Activated T-helper 2 cell treated with anti-CD3 and anti-CD28 coated beads, Interferon-gamma antibody, Interleukin-2, Interleukin-4, amounts not matched to agents 10 μg/mL and 5 μg/mL and 100 μg/mL, durations not matched to agents 14 hours and 24 hours and 36 hours (primary cell): Measurements from ENCODE around the gene STRN3. TPM values are rescaled to one million over a fixed set of nuclear protein-coding genes. Genes with fewer than 3 reads are reported as not detected.
A peak's percentile ranks its signal among the peaks of the same experiment; 100 is the strongest.
"Not testable (repeated sequence)": the region's sequence is repeated elsewhere in the genome, so short reads cannot be mapped to it uniquely, and the experiment has no call there.

Source experiments
- DNase-seq: peaks from one replicate; pipeline ENCODE4 v3.0.0; 2021; ENCODE audit warnings: low spot score
- H3K27ac Mint-ChIP-seq: one replicate; pipeline ENCODE4 v1.8.0; 2021; ENCODE audit warnings: mixed read lengths
- H3K27me3 Mint-ChIP-seq: one replicate; pipeline ENCODE4 v1.8.0; 2021; ENCODE audit warnings: low read depth, mixed read lengths
- H3K36me3 Mint-ChIP-seq: one replicate; pipeline ENCODE4 v1.8.0; 2021; ENCODE audit warnings: low read depth, mixed read lengths
- H3K4me1 Mint-ChIP-seq: one replicate; pipeline ENCODE4 v1.8.0; 2021; ENCODE audit warnings: low read depth, mixed read lengths
- H3K4me3 Mint-ChIP-seq: one replicate; pipeline ENCODE4 v1.8.0; 2021; ENCODE audit warnings: low read depth, mild to moderate bottlenecking, moderate library complexity, mixed read lengths
- H3K9me3 Mint-ChIP-seq: one replicate; pipeline ENCODE4 v1.8.0; 2021; ENCODE audit warnings: mixed read lengths
- intact Hi-C: fragments of 100-400 bp; cut with micrococcal nuclease; formaldehyde crosslinking; loops from one replicate; pipeline ENCODE4 v1.15.1; 2023
- total RNA-seq: library from RNA; stranded (reverse); gene quantifications from 2 replicates; pipeline ENCODE4 v1.2.3, GENCODE V29; 2022

Gene STRN3
- total RNA-seq, 1 donor from 2014 or later, result 26.2 TPM

DNA sequence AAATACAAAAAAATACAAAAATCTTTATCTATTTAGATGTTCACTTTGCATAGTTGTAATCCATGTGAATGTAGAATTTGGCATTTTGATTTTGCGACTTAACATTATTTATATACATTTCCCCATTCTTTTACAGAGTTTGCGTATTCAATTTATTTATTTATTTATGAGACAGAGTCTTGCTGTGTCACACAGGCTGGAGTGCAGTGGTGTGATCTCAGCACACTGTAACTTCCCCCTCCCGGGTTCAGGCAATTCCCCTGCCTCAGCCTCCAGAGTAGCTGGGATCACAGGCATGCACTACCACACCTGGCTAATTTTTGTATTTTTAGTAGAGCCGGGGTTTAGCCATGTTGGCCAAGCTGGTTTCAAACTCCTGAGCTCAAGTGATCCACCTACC lies 25.3 kb upstream of the STRN3 start:
- no peaks in the 10 kb centered on the region for H3K36me3 Mint-ChIP-seq
- H3K4me3 Mint-ChIP-seq, result no peak overlapping the region
- H3K9me3 Mint-ChIP-seq, result no peaks in the 10 kb centered on the region
- peaks cover 4% of the 10 kb centered on the region for H3K4me1 Mint-ChIP-seq
- intact Hi-C loops, result no loop called here
- no peak overlapping the region for H3K27ac Mint-ChIP-seq
- no peak for DNase-seq
- no peaks in the 10 kb centered on the region for H3K27me3 Mint-ChIP-seq

DNA sequence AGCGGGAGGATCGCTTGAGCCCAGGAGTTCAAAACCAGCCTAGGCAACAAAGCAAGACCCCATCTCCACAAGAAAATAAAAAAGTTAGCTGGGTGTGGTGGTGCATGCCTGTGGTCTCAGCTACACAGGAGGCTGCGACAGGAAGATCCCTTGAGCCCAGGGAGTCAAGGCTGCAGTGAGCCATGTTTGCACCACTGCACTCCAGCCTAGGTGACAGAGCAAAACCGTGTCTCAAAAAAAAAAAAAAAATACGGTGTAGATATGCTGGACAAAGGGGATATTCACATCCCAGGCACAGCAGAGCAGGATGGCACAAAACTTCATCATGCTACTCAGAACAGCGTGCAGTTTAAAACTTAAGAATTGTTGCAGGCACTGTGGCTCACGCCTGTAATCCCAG lies 24.8 kb upstream of the STRN3 start:
- no peaks in the 10 kb centered on the region for H3K9me3 Mint-ChIP-seq
- H3K4me1 Mint-ChIP-seq, result peaks cover 4% of the 10 kb centered on the region
- H3K27me3 Mint-ChIP-seq, result no peaks in the 10 kb centered on the region
- H3K4me3 Mint-ChIP-seq, result no peak overlapping the region
- no peak overlapping the region for H3K27ac Mint-ChIP-seq
- DNase-seq, result no peak
- intact Hi-C loops, result no loop called here
- H3K36me3 Mint-ChIP-seq, result no peaks in the 10 kb centered on the region

DNA sequence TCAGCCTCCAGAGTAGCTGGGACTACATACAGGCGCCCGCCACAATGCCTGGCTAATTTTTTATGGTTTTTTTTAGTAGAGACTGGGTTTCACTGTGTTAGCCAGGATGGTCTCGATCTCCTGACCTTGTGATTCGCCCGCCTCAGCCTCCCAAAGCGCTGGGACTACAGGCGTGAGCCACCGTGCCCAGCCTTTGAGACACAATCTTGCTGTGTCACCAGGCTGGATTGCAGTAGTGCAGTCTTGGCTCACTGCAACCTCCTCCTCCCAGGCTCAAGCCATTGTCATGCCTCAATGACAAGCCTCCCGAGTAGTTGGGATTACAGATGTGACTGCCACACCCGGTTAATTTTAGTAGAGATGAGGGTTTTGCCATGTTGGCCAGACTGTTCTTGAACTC lies 21.3 kb upstream of the STRN3 start:
- Mint-ChIP-seq H3K36me3 (no peaks in the 10 kb centered on the region), H3K4me1 (peaks cover 4% of the 10 kb centered on the region), H3K9me3 (no peaks in the 10 kb centered on the region), H3K27ac (no peak overlapping the region), H3K27me3 (no peaks in the 10 kb centered on the region), H3K4me3 (no peak overlapping the region)
- no peak for DNase-seq
- intact Hi-C loops, result no loop called here

DNA sequence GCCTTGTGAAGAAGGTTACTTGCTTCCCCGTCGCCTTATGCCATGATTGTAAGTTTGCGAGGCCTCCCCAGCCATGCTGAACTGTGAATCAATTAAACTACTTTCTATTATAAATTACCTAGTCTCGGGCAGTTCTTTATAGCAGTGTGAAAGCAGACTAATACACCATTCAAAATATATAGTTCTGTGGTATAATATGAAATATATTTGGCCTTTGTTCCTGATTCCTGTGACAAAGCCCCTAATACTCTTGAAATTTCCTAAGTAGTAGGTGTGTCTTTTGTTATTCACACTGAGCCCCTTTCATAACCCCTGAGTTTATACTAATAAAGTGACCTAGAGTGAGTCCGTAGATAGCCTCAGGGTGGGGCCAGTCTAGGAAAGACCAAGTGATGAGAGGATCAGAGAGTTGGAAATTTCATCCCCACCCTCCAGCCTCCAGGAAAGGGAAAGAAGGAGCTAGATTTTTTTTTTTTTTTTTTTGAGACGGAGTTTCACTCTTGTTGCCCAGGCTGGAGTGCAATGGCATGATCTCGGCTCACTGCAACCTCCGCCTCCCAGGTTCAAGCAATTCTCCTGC lies 19.4 kb upstream of the STRN3 start:
- no peak for DNase-seq
- intact Hi-C loops, result no loop called here
- no peak overlapping the region for H3K4me3 Mint-ChIP-seq
- H3K27ac Mint-ChIP-seq, result no peak overlapping the region
- H3K4me1 Mint-ChIP-seq, result peaks cover 4% of the 10 kb centered on the region
- no peaks in the 10 kb centered on the region for H3K27me3 Mint-ChIP-seq
- H3K9me3 Mint-ChIP-seq, result no peaks in the 10 kb centered on the region
- no peaks in the 10 kb centered on the region for H3K36me3 Mint-ChIP-seq

DNA sequence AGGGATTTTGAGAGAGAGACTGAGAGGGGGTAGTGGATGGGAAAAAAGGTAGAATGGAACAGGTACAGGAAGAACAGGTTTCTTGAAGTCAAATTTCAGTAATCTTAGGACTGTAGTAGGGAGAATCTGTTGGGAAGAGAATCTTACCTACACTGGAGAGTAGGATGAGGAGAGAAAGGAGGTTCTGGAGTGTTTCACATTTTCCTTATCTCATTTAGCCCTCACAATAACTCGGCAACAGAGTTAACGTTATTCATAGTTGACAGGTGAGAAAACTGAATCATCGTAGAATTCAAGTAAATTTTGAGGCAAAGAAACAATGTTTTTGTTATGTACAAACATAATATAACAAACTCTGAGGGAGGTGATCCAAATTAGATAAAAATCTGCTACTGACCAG lies 17.2 kb upstream of the STRN3 start:
- peaks cover 8% of the 10 kb centered on the region for H3K4me1 Mint-ChIP-seq
- no peak overlapping the region for H3K27ac Mint-ChIP-seq
- intact Hi-C loops, result no loop called here
- DNase-seq, result no peak
- no peaks in the 10 kb centered on the region for H3K36me3 Mint-ChIP-seq
- no peaks in the 10 kb centered on the region for H3K27me3 Mint-ChIP-seq
- no peaks in the 10 kb centered on the region for H3K9me3 Mint-ChIP-seq
- no peak overlapping the region for H3K4me3 Mint-ChIP-seq

DNA sequence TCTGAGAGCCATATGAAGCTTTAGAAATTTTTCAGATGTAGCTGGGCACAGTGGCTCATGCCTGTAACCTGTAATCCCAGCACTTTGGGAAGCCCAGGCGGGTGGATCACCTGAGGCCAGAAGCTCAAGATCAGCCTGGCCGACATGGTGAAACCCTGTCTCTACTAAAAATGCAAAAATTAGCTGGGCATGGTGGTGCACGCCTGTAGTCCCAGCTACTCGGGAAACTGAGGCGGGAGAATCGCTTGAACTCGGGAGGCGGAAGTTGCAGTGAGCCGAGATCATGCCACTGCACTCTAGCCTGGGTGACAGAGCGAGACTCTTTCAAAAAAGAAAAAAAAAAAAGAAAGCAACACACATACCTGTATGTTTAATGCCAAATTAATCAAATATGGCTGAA lies 16.7 kb upstream of the STRN3 start:
- H3K27ac Mint-ChIP-seq, H3K4me3 Mint-ChIP-seq, H3K9me3 Mint-ChIP-seq, DNase-seq, intact Hi-C loops, H3K27me3 Mint-ChIP-seq, H3K36me3 Mint-ChIP-seq: not testable (repeated sequence)
- H3K4me1 Mint-ChIP-seq, result peaks cover 11% of the 10 kb centered on the region

DNA sequence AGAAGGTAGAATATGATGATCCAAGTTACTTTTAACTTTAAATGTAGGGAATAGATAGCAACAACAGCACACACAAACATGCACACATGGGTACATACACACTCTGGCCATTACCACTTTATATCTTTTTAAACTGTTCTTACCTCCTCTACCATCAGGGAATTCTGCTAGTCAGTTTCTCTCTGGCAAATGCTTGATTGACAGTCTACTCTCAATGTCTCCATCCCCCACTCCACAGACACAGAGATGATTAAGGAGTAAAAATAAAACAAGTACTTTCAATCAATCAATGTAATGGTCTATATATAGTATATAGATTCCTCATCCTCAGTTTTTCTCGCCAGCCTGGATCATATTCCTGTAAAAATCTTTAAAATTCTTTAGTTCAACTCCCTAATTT lies 16.1 kb upstream of the STRN3 start:
- intact Hi-C loops, result no loop called here
- no peaks in the 10 kb centered on the region for H3K36me3 Mint-ChIP-seq
- H3K4me1 Mint-ChIP-seq, result peaks cover 11% of the 10 kb centered on the region
- DNase-seq, result no peak
- H3K9me3 Mint-ChIP-seq, result no peaks in the 10 kb centered on the region
- H3K4me3 Mint-ChIP-seq, result no peak overlapping the region
- H3K27ac Mint-ChIP-seq, result no peak overlapping the region
- H3K27me3 Mint-ChIP-seq, result no peaks in the 10 kb centered on the region

DNA sequence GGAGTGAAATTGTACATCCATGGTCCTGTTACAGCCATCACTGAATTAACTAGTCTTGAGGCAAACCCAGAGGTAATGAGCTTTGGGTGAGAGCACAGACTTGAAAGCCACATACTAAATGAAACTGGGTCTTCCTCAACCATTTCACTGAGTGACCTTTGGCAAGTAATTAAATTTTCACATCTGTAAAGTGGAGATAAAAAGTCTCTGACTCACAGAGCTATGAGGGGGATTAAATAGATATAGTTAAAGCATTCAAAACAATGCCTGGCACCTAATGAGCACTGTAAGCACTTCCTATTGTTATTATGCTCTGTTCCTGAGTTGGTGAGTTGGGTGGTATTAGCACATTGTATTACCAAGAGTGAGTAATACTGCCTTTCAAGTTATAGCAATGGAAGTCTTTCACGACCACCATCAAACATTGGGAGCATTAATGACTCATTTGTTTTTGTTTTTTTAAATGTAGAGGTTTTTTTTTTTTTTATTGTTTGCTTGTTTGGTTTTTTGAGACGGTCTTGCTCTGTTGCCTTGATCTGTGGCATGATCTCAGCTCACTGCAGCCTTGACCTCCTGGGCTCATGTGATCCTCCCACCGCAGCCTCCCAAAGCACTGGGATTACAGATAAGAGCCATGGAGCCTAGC lies 12.5 kb upstream of the STRN3 start:
- peaks cover 7% of the 10 kb centered on the region for H3K4me1 Mint-ChIP-seq
- no peaks in the 10 kb centered on the region for H3K27me3 Mint-ChIP-seq
- no peaks in the 10 kb centered on the region for H3K36me3 Mint-ChIP-seq
- no peak overlapping the region for H3K27ac Mint-ChIP-seq
- DNase-seq, result no peak
- no peaks in the 10 kb centered on the region for H3K9me3 Mint-ChIP-seq
- intact Hi-C loops, result no loop called here
- H3K4me3 Mint-ChIP-seq, result no peak overlapping the region

DNA sequence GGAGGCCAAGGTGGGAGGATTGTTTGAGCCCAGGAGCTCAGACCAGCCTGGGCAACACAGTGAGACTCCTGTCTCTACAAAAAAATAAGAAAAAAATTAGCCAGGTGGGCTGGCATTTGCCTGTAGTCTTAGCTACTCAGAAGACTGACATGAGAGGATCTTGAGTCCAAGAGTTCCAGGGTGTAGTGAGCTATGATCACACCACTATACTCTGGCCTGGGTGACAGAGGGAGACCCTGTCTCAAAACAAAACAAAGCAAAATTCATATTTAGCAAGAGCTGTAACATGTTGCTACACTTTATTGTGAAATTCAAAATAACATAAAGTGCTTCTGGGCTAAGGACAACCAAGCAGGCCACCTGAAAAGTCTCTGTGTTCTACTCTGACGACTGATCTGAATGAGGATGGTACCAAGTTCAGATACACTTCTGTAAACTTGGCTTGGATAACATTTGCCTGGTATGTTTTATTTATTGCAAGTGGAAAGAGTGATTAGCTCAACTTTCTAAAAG lies 11.6 kb upstream of the STRN3 start:
- H3K27me3 Mint-ChIP-seq, result no peaks in the 10 kb centered on the region

DNA sequence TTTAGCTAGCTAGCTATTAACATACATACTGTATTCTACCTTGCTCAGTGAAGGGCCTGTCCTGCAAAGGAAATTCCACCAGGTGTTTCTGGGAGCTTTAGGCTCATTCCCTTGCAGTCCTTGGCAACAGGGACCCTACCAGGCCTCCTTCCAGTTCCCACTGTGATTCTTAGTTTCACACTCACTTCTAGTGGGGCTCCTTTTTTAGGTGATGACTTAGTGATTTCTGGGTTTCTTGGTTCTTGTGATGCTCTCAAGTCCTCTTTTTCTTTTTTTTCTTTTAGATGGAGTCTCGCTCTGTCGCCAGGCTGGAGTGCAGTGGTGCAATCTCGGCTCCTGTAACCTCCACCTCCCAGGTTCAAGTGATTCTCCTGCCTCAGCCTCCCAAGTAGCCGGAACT lies 10.4 kb upstream of the STRN3 start:
- DNase-seq, result no peak
- Mint-ChIP-seq H3K9me3 (no peaks in the 10 kb centered on the region), H3K27ac (no peak overlapping the region), H3K36me3 (no peaks in the 10 kb centered on the region), H3K27me3 (no peaks in the 10 kb centered on the region), H3K4me3 (no peak overlapping the region), H3K4me1 (peaks cover 14% of the 10 kb centered on the region)
- intact Hi-C loops, result no loop called here

More for the DNA sequence above, 11.6 kb upstream of the STRN3 start:
- no peak for DNase-seq
- no peaks in the 10 kb centered on the region for H3K9me3 Mint-ChIP-seq
- H3K36me3 Mint-ChIP-seq, result no peaks in the 10 kb centered on the region
- peaks cover 10% of the 10 kb centered on the region for H3K4me1 Mint-ChIP-seq
- H3K4me3 Mint-ChIP-seq, result no peak overlapping the region
- intact Hi-C loops, result no loop called here
- no peak overlapping the region for H3K27ac Mint-ChIP-seq

DNA sequence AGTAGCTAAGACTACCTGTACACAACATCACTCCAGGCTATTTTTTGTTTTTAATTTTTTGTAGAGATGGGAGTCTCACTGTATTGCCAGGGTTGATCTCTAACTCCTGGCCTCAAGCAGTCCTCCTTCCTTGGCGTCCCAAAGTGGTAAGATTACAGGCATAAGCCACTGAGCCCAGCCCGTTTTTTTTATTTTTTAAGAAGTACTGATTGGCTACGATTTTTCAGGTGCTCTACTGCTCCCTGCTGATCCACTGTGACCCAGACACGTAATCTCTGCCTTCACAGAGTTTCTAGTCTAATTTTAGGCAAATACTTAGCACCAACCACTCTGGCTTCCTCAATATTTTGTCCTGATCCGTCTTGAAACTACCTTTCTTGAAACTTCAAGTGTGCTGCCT lies 4.3 kb upstream of the STRN3 start:
- Mint-ChIP-seq H3K27ac (no peak overlapping the region), H3K4me1 (peaks cover 34% of the 10 kb centered on the region), H3K9me3 (no peaks in the 10 kb centered on the region), H3K4me3 (no peak overlapping the region), H3K27me3 (no peaks in the 10 kb centered on the region), H3K36me3 (no peaks in the 10 kb centered on the region)
- DNase-seq, result no peak
- intact Hi-C loops, result no loop called here

DNA sequence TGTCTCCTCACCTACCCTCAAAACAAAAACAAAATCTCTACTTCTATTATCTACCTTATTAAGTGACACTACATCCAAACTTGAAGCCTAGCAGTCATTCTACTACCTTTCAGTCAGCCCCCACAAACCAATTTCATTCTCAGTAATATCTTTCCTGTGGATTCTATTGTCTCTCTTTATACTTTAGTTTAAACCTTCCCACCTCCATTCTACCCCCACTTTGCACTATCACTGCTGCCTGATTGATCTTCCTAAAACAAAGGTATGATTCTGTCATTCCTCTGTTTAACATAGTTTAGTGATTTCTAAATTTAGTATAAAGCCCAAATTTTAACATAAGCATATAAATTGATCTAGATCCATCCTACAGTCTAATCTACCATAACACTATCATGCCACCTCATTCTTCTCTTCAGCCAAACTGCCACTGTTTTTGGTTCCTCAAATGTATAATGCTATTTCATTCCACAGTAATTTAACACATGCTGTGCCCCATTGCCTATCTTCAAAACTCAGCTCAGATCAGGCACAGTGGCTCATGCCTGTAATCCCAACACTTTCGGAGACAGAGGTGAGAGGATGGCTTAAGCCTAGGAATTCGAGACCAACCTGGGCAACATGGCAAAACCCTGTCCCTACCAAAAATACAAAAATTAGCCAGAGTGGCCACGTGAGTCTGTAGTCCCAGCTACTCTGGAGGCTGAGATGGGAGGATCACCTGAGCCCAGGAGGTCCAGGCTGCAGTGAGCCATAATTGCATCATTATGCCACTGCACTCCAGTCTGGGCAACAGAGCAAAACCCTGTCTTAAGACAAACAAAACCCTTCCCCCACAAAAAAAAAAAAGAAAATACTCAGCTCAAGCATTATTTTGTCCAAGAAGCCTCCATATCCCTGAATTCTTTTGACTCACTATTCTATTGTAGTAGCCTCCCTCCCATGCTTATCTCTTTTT lies 3.1 kb upstream of the STRN3 start:
- intact Hi-C loops, result loop anchor here (5.0 to 10.0 kb wide), 5 partner anchors 47 to 1173 kb away; partner anchors contain the start of genes NUBPL, RNU6-7, RNU6-8 and SCFD1
- Mint-ChIP-seq H3K4me3 (peak overlapping the region; percentile 19), H3K27me3 (no peaks in the 10 kb centered on the region), H3K9me3 (no peaks in the 10 kb centered on the region), H3K36me3 (peaks cover 7% of the 10 kb centered on the region), H3K27ac (peak overlapping the region; percentile 47), H3K4me1 (peaks cover 42% of the 10 kb centered on the region)
- DNase-seq, result no peak

DNA sequence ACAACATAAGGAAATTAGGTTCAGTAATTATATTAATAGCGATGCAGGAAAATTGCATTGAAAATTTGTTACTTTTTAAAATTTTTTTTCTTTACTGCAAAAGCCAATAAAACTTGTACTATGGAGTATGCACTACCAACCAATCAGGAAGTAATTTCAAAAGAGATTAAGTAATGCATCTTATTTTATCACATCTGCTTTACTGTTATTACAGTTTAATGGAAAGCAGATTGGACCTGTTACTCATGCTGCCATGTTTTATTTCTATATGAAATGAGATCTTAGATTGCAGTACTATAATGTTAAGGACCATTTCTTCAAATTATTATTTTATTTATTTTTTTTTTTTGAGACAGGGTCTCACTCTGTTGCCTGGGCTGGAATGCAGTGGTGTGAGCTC lies 1.7 kb upstream of the STRN3 start:
- Mint-ChIP-seq H3K4me1 (peaks cover 51% of the 10 kb centered on the region), H3K27me3 (no peaks in the 10 kb centered on the region), H3K4me3 (no peak overlapping the region), H3K36me3 (peaks cover 11% of the 10 kb centered on the region), H3K9me3 (no peaks in the 10 kb centered on the region), H3K27ac (no peak overlapping the region)
- DNase-seq, result no peak
- intact Hi-C loops, result loop anchor here (2.0 to 10.0 kb wide), 7 partner anchors 46 to 1174 kb away; partner anchors contain the start of genes G2E3, NUBPL, RNU6-7 and RNU6-8
